Body of pancreas (tissue), 4 donors: ENCODE data around the gene RAP1GAP2. TPM values are rescaled to one million over a fixed set of nuclear protein-coding genes. Genes with fewer than 3 reads are reported as not detected.

ENCODE experiments used
- ATAC-seq: fragments of 150-250 bp; one replicate; pipeline ENCODE4 v1.9.1; 2016
- DNase-seq, 4 donors: peaks; one replicate each; pipeline ENCODE4 v3.0.0-alpha.2; 2019
- H3K27ac ChIP-seq, 4 donors: fragments of 200-600 bp; sonication (generic); 1 replicate in 3 of 4; 2 replicates in 1 of 4; pipeline versions ENCODE4 v1.5.1 to v1.6.1; 2016 to 2019; ENCODE audit warnings: mild to moderate bottlenecking in 1 of 4, mixed read lengths in 1 of 4, moderate library complexity in 1 of 4
- H3K27me3 ChIP-seq, 2 donors: fragments of 200-600 bp; sonication (generic); one replicate each; pipeline ENCODE4 v1.6.0; 2016; ENCODE audit warnings: mild to moderate bottlenecking in 1 of 2
- H3K36me3 ChIP-seq, 2 donors: fragments of 200-600 bp; sonication (generic); replicated peaks in 1 of 2; 2 replicates each; pipeline ENCODE4 v1.5.1; 2016; ENCODE audit warnings: low read depth in 2 of 2; ENCODE audit not compliant: insufficient read depth in 1 of 2
- H3K4me1 ChIP-seq: fragments of 200-600 bp; sonication (generic); one replicate; pipeline ENCODE4 v1.6.0; 2016
- H3K4me3 ChIP-seq, 2 donors: fragments of 200-600 bp; sonication (generic); 1 replicate in 1 of 2; 2 replicates in 1 of 2; pipeline ENCODE4 v1.5.1; 2016 to 2019
- H3K9me3 ChIP-seq, 3 donors: fragments of 200-600 bp; sonication (generic); 1 replicate in 2 of 3; 2 replicates in 1 of 3; pipeline ENCODE4 v1.5.1; 2016
- CTCF ChIP-seq, 7 experiments: fragments of 450-650 bp in 4 of 7; fragments of 200-600 bp in 3 of 7; sonication (generic) in 3 of 7; IDR thresholded peaks; one replicate each; pipeline ENCODE4 v1.5.1; 2016 to 2019; ENCODE audit warnings: antibody characterized with exemption in 7 of 7
- POLR2A ChIP-seq, 3 donors: fragments of 450-650 bp; IDR thresholded peaks; one replicate each; pipeline ENCODE4 v1.6.1; 2016; ENCODE audit warnings: antibody characterized with exemption in 3 of 3, mild to moderate bottlenecking in 2 of 3
- WGBS, 2 donors: methylation state at CpG; one replicate each; pipeline ENCODE4 v1.1.5; 2017; 5-methylcytosine and 5-hydroxymethylcytosine counted together
- intact Hi-C: fragments of 100-400 bp; cut with DNase I; formaldehyde crosslinking; loops from one replicate; pipeline ENCODE4 v1.15.1; 2023
- total RNA-seq, 2 donors: library from RNA; depleted of rRNA; stranded (reverse); fragments of >200 nt; gene quantifications; one replicate each; pipeline ENCODE4 v1.1.0, GENCODE V29; 2016

RAP1GAP2 gene
- total RNA-seq, 2 donors from 2014 or later: 21.8 to 81.1 TPM

- peaks cover 0 to 16% of the 10 kb centered on the region in 2 donors for H3K36me3 ChIP-seq
- ATAC-seq: no peak
- 83 to 87% methylated on average over 14 to 25 of the region's 26 CpGs for WGBS, 2 donors
These were observed 237.7 kb downstream of the RAP1GAP2 start for GRCh38 chr17:3033741-3034577.

GRCh38 chr17:3034578-3034920 lies 238.3 kb downstream of the RAP1GAP2 start:
- Histone ChIP-seq H3K27me3 (no peaks in the 10 kb centered on the region), H3K9me3 (no peaks in the 10 kb centered on the region), H3K36me3 (peaks cover 0 to 10% of the 10 kb centered on the region in 2 donors), H3K4me1 (no peaks in the 10 kb centered on the region), H3K27ac (no peak overlapping the region), H3K4me3 (no peak overlapping the region)
- no peak for DNase-seq
- TF ChIP-seq POLR2A (IDR thresholded peaks at IDR 0.05) (no peak), CTCF (IDR thresholded peaks at IDR 0.05) (no peak)
- 80 to 92% methylated on average over 5 to 9 of the region's 9 CpGs for WGBS, 2 donors
- intact Hi-C loops: no loop called here
- no peak for ATAC-seq

More at GRCh38 chr17:3033741-3034577, 237.7 kb downstream of the RAP1GAP2 start:
- Histone ChIP-seq H3K27ac (no peak overlapping the region), H3K27me3 (no peaks in the 10 kb centered on the region), H3K4me3 (no peak overlapping the region), H3K9me3 (no peaks in the 10 kb centered on the region), H3K4me1 (no peaks in the 10 kb centered on the region)
- no peak for TF ChIP-seq POLR2A (IDR thresholded peaks at IDR 0.05)
- no peak for TF ChIP-seq CTCF (IDR thresholded peaks at IDR 0.05)
- peak in 1 of 4 donors; percentile 8 for DNase-seq
- intact Hi-C loops: no loop called here

GRCh38 chr17:3035256-3035967 lies 239.2 kb downstream of the RAP1GAP2 start:
- no peak overlapping the region for H3K4me3 ChIP-seq
- DNase-seq (no peak), ATAC-seq (no peak)
- 81 to 89% methylated on average over 11 to 13 of the region's 13 CpGs for WGBS, 2 donors
- peaks cover 0 to 6% of the 10 kb centered on the region in 2 donors for H3K36me3 ChIP-seq
- H3K9me3 ChIP-seq: no peaks in the 10 kb centered on the region
- no peaks in the 10 kb centered on the region for H3K27me3 ChIP-seq
- intact Hi-C loops: no loop called here
- no peaks in the 10 kb centered on the region for H3K4me1 ChIP-seq
- TF ChIP-seq CTCF (IDR thresholded peaks at IDR 0.05) (no peak), POLR2A (IDR thresholded peaks at IDR 0.05) (no peak)
- no peak overlapping the region for H3K27ac ChIP-seq

GRCh38 chr17:3035968-3036280 lies 239.7 kb downstream of the RAP1GAP2 start:
- intact Hi-C loops: no loop called here
- no peaks in the 10 kb centered on the region for H3K27me3 ChIP-seq
- no peak overlapping the region for H3K4me3 ChIP-seq
- no peaks in the 10 kb centered on the region for H3K4me1 ChIP-seq
- DNase-seq (no peak), ATAC-seq (no peak)
- no peak overlapping the region for H3K27ac ChIP-seq
- no peak for TF ChIP-seq CTCF (IDR thresholded peaks at IDR 0.05)
- TF ChIP-seq POLR2A (IDR thresholded peaks at IDR 0.05): no peak
- no peaks in the 10 kb centered on the region for H3K9me3 ChIP-seq
- peaks cover 0 to 2% of the 10 kb centered on the region in 2 donors for H3K36me3 ChIP-seq
- 84 to 86% methylated on average over 7 of the region's 7 CpGs for WGBS, 2 donors
